ENCODE results near the gene SRD5A3.
A peak's percentile ranks its signal among the peaks of the same experiment; 100 is the strongest.

SRD5A3 gene

DNA sequence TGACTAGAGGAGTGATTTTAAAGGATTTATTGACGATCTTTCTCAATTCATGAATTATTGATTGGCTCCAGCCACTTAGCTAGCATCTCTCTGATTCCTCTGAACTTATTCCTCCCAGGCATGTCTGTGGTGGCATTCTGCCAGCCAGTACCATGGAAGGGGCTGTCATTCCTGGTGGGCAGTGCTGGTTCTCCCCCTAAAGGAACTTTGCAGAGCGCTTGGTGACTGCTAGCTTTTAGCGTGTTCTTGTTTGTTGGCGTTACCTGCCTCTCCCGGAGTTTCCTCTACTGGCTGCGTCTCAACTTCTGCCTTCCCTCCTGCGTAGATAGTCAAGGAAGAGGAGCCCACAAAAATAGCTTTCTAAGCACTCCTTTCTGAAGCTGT lies 19.3 kb downstream of the SRD5A3 start:
- H3K27me3 ChIP-seq (ENCODE audit: control insufficient read depth in 3 of 3, insufficient read depth in 3 of 3, low read depth in 1 of 3, low read length in 3 of 3) = no peaks in the 10 kb centered on the region
- H2AK5ac ChIP-seq (ENCODE audit: low read depth, low read length) = no peak overlapping the region
- no peak overlapping the region for H2BK120ac ChIP-seq (ENCODE audit: low read depth, low read length)
- H3K79me1 ChIP-seq (ENCODE audit: low read depth, low read length) = no peaks in the 10 kb centered on the region
- no peak overlapping the region for H3K18ac ChIP-seq (ENCODE audit: low read length)
- no peak overlapping the region for H4K8ac ChIP-seq (ENCODE audit: low read depth, low read length)
- H3K14ac ChIP-seq (ENCODE audit: low read length) = no peak overlapping the region
- H3K4ac ChIP-seq (ENCODE audit: low read length) = no peak overlapping the region
- H2BK5ac ChIP-seq (ENCODE audit: low read length) = no peak overlapping the region
- H3K27ac ChIP-seq (replicated peaks; ENCODE audit: low read length) = no peak overlapping the region
- no peak overlapping the region for H2BK15ac ChIP-seq (ENCODE audit: low read length)
- peaks cover 0 to 41% of the 10 kb centered on the region in 2 donors for H3K36me3 ChIP-seq (replicated peaks in 1 of 2; ENCODE audit: control insufficient read depth in 2 of 2, insufficient read depth in 2 of 2, low read length in 2 of 2)
- no peak overlapping the region for H3K4me3 ChIP-seq (ENCODE audit: low read length in 2 of 2)
- H2AFZ ChIP-seq (ENCODE audit: low read length) = no peak overlapping the region
- H3K9ac ChIP-seq (ENCODE audit: low read depth, low read length, poor library complexity) = no peak overlapping the region
- H3K4me1 ChIP-seq (ENCODE audit: control insufficient read depth in 2 of 2, insufficient read depth in 1 of 2, low read depth in 1 of 2, low read length in 2 of 2) = peaks cover 15 to 20% of the 10 kb centered on the region in 2 donors
- no CpG with 5 or more reads among the region's 7 CpGs for WGBS, 2 donors (ENCODE audit: extremely low coverage in 2 of 2, insufficient read length in 2 of 2, insufficient replicate concordance in 1 of 2)
- H3K23ac ChIP-seq (ENCODE audit: low read depth, low read length, poor library complexity) = no peak overlapping the region
- no peak for DNase-seq (ENCODE audit: low spot score)
- peaks cover 0 to 5% of the 10 kb centered on the region in 2 donors for H3K9me3 ChIP-seq (replicated peaks in 1 of 2; ENCODE audit: control insufficient read depth in 2 of 2, insufficient read depth in 1 of 2, low read depth in 1 of 2, low read length in 2 of 2)
- no peak overlapping the region for H2BK12ac ChIP-seq (ENCODE audit: low read length)
- H4K91ac ChIP-seq (ENCODE audit: low read depth, low read length, poor library complexity) = no peak overlapping the region
- no peak overlapping the region for H3K4me2 ChIP-seq (ENCODE audit: insufficient read depth, low read length, poor library complexity, severe bottlenecking)

DNA sequence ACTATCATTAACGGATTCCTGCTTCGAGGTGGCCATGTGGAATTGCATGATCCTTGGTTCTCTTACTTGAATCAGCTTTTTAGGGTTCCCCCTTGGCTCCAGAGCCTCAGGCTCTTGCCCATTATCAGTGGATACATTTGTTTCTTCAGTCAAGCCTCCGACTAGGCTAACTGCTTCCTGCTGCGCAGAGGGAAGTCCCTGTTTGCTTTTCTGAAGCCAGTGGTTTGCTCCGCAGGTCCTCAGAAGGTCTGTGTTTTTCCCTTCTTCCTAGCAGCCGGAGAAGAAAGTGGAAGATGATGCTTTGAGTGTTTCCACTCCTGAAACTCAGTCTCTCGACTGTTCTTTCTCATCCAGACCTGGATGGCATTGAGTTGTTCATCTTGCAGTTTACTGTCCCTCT lies 20.6 kb downstream of the SRD5A3 start:
- Histone ChIP-seq H3K4me3 (ENCODE audit: low read length in 2 of 2) (no peak overlapping the region), H3K9me3 (replicated peaks in 1 of 2; ENCODE audit: control insufficient read depth in 2 of 2, insufficient read depth in 1 of 2, low read depth in 1 of 2, low read length in 2 of 2) (peaks cover 0 to 5% of the 10 kb centered on the region in 2 donors), H2BK12ac (ENCODE audit: low read length) (no peak overlapping the region), H2BK120ac (ENCODE audit: low read depth, low read length) (no peak overlapping the region), H3K14ac (ENCODE audit: low read length) (no peak overlapping the region), H2BK5ac (ENCODE audit: low read length) (no peak overlapping the region), H3K79me1 (ENCODE audit: low read depth, low read length) (no peaks in the 10 kb centered on the region), H3K4ac (ENCODE audit: low read length) (no peak overlapping the region), H3K36me3 (replicated peaks in 1 of 2; ENCODE audit: control insufficient read depth in 2 of 2, insufficient read depth in 2 of 2, low read length in 2 of 2) (peaks cover 0 to 42% of the 10 kb centered on the region in 2 donors), H3K27ac (replicated peaks; ENCODE audit: low read length) (no peak overlapping the region), H4K8ac (ENCODE audit: low read depth, low read length) (no peak overlapping the region), H2AK5ac (ENCODE audit: low read depth, low read length) (no peak overlapping the region), H4K91ac (ENCODE audit: low read depth, low read length, poor library complexity) (no peak overlapping the region), H3K27me3 (ENCODE audit: control insufficient read depth in 3 of 3, insufficient read depth in 3 of 3, low read depth in 1 of 3, low read length in 3 of 3) (no peaks in the 10 kb centered on the region), H3K4me1 (ENCODE audit: control insufficient read depth in 2 of 2, insufficient read depth in 1 of 2, low read depth in 1 of 2, low read length in 2 of 2) (peaks cover 15 to 20% of the 10 kb centered on the region in 2 donors), H3K4me2 (ENCODE audit: insufficient read depth, low read length, poor library complexity, severe bottlenecking) (no peak overlapping the region), H2AFZ (ENCODE audit: low read length) (peak overlapping the region; percentile 39), H3K18ac (ENCODE audit: low read length) (no peak overlapping the region), H3K9ac (ENCODE audit: low read depth, low read length, poor library complexity) (no peak overlapping the region), H2BK15ac (ENCODE audit: low read length) (no peak overlapping the region), H3K23ac (ENCODE audit: low read depth, low read length, poor library complexity) (no peak overlapping the region)
- no CpG with 5 or more reads among the region's 7 CpGs for WGBS, 2 donors (ENCODE audit: extremely low coverage in 2 of 2, insufficient read length in 2 of 2, insufficient replicate concordance in 1 of 2)
- DNase-seq (ENCODE audit: low spot score) = no peak

DNA sequence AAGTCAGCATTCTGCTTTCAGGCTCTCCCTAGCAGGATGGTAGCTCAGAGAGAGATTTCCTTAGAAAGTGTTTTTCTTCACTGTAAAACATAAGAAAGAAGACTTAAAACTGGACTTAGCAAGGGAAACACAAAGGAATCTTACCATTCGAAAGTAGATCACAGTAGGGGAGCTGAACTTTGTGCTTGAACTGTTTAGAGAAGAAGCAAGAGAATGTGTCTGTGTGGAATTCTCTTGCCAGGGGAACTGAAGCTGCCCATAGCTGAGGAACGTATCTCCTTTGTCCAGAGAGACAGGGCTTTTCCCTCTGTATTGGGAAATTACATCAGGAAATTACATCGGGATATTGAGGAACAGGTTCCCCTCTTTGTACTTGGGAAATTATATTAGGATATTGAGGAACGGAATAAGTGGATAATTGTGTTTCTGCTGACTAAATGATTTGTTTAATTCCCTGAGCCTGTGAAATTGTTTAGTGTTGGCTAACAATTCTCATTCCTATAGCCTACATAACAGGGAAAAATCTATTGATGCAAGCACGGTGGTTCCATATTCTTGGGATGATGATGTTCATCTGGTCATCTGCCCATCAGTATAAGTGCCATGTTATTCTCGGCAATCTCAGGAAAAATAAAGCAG lies 21.2 kb downstream of the SRD5A3 start:
- peak overlapping the region; percentile 39 for H2AFZ ChIP-seq (ENCODE audit: low read length)
- no peaks in the 10 kb centered on the region for H3K27me3 ChIP-seq (ENCODE audit: control insufficient read depth in 3 of 3, insufficient read depth in 3 of 3, low read depth in 1 of 3, low read length in 3 of 3)
- no peak overlapping the region for H3K23ac ChIP-seq (ENCODE audit: low read depth, low read length, poor library complexity)
- H3K4me3 ChIP-seq (ENCODE audit: low read length in 2 of 2) = no peak overlapping the region
- H3K14ac ChIP-seq (ENCODE audit: low read length) = no peak overlapping the region
- no peak overlapping the region for H2AK5ac ChIP-seq (ENCODE audit: low read depth, low read length)
- H3K9ac ChIP-seq (ENCODE audit: low read depth, low read length, poor library complexity) = no peak overlapping the region
- no peaks in the 10 kb centered on the region for H3K79me1 ChIP-seq (ENCODE audit: low read depth, low read length)
- no peak overlapping the region for H3K4me2 ChIP-seq (ENCODE audit: insufficient read depth, low read length, poor library complexity, severe bottlenecking)
- H3K36me3 ChIP-seq (replicated peaks in 1 of 2; ENCODE audit: control insufficient read depth in 2 of 2, insufficient read depth in 2 of 2, low read length in 2 of 2) = peaks cover 0 to 40% of the 10 kb centered on the region in 2 donors
- H2BK15ac ChIP-seq (ENCODE audit: low read length) = no peak overlapping the region
- no peak overlapping the region for H2BK120ac ChIP-seq (ENCODE audit: low read depth, low read length)
- peaks cover 0 to 5% of the 10 kb centered on the region in 2 donors for H3K9me3 ChIP-seq (replicated peaks in 1 of 2; ENCODE audit: control insufficient read depth in 2 of 2, insufficient read depth in 1 of 2, low read depth in 1 of 2, low read length in 2 of 2)
- no peak overlapping the region for H2BK12ac ChIP-seq (ENCODE audit: low read length)
- no peak overlapping the region for H3K18ac ChIP-seq (ENCODE audit: low read length)
- no peak overlapping the region for H4K8ac ChIP-seq (ENCODE audit: low read depth, low read length)
- H3K4ac ChIP-seq (ENCODE audit: low read length) = no peak overlapping the region
- H3K27ac ChIP-seq (replicated peaks; ENCODE audit: low read length) = no peak overlapping the region
- DNase-seq (ENCODE audit: low spot score) = no peak
- no peak overlapping the region for H4K91ac ChIP-seq (ENCODE audit: low read depth, low read length, poor library complexity)
- no CpG with 5 or more reads among the region's 6 CpGs for WGBS, 2 donors (ENCODE audit: extremely low coverage in 2 of 2, insufficient read length in 2 of 2, insufficient replicate concordance in 1 of 2)
- no peak overlapping the region for H2BK5ac ChIP-seq (ENCODE audit: low read length)
- H3K4me1 ChIP-seq (ENCODE audit: control insufficient read depth in 2 of 2, insufficient read depth in 1 of 2, low read depth in 1 of 2, low read length in 2 of 2) = peaks cover 15 to 21% of the 10 kb centered on the region in 2 donors

DNA sequence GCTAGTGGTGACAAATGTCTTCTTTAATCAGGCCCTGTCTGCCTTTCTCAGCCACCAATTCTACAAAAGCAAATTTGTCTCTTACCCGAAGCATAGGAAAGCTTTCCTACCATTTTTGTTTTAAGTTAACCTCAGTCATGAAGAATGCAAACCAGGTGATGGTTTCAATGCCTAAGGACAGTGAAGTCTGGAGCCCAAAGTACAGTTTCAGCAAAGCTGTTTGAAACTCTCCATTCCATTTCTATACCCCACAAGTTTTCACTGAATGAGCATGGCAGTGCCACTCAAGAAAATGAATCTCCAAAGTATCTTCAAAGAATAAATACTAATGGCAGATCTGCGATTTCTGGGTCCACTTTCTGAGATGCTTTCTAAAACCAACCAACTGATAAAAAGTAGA lies 23.9 kb downstream of the SRD5A3 start:
- Histone ChIP-seq H3K4me1 (ENCODE audit: control insufficient read depth in 2 of 2, insufficient read depth in 1 of 2, low read depth in 1 of 2, low read length in 2 of 2) (peaks cover 11 to 15% of the 10 kb centered on the region in 2 donors), H3K14ac (ENCODE audit: low read length) (no peak overlapping the region), H3K9ac (ENCODE audit: low read depth, low read length, poor library complexity) (no peak overlapping the region), H3K79me1 (ENCODE audit: low read depth, low read length) (no peaks in the 10 kb centered on the region), H4K8ac (ENCODE audit: low read depth, low read length) (no peak overlapping the region), H3K18ac (ENCODE audit: low read length) (no peak overlapping the region), H3K27me3 (ENCODE audit: control insufficient read depth in 3 of 3, insufficient read depth in 3 of 3, low read depth in 1 of 3, low read length in 3 of 3) (no peaks in the 10 kb centered on the region), H3K4me3 (ENCODE audit: low read length in 2 of 2) (no peak overlapping the region), H3K23ac (ENCODE audit: low read depth, low read length, poor library complexity) (no peak overlapping the region), H2AK5ac (ENCODE audit: low read depth, low read length) (no peak overlapping the region), H4K91ac (ENCODE audit: low read depth, low read length, poor library complexity) (no peak overlapping the region), H3K4ac (ENCODE audit: low read length) (no peak overlapping the region), H2BK12ac (ENCODE audit: low read length) (no peak overlapping the region), H2BK15ac (ENCODE audit: low read length) (no peak overlapping the region), H3K4me2 (ENCODE audit: insufficient read depth, low read length, poor library complexity, severe bottlenecking) (no peak overlapping the region), H2BK120ac (ENCODE audit: low read depth, low read length) (no peak overlapping the region), H2AFZ (ENCODE audit: low read length) (no peak overlapping the region), H2BK5ac (ENCODE audit: low read length) (no peak overlapping the region), H3K9me3 (replicated peaks in 1 of 2; ENCODE audit: control insufficient read depth in 2 of 2, insufficient read depth in 1 of 2, low read depth in 1 of 2, low read length in 2 of 2) (peaks cover 0 to 4% of the 10 kb centered on the region in 2 donors), H3K27ac (replicated peaks; ENCODE audit: low read length) (no peak overlapping the region), H3K36me3 (replicated peaks in 1 of 2; ENCODE audit: control insufficient read depth in 2 of 2, insufficient read depth in 2 of 2, low read length in 2 of 2) (peaks cover 0 to 30% of the 10 kb centered on the region in 2 donors)
- no CpG with 5 or more reads among the region's 2 CpGs for WGBS, 2 donors (ENCODE audit: extremely low coverage in 2 of 2, insufficient read length in 2 of 2, insufficient replicate concordance in 1 of 2)
- no peak for DNase-seq (ENCODE audit: low spot score)

Data from neuronal stem cell (in vitro differentiated cells).